H1 (cell line): ENCODE data around the gene ST6GALNAC3. TPM values are rescaled to one million over a fixed set of nuclear protein-coding genes. Genes with fewer than 3 reads are reported as not detected.

ENCODE experiments used
- CHD7 ChIP-seq: fragments of 300-600 bp; sonication (generic); IDR thresholded peaks from 2 replicates; pipeline ENCODE4 v1.7.1; 2012; ENCODE audit warnings: low read length, moderate library complexity, mild to moderate bottlenecking, inconsistent platforms; ENCODE audit not compliant: insufficient replicate concordance
- CTCF ChIP-seq, 3 experiments: IDR thresholded peaks; 1 replicate in 2 of 3; 2 replicates in 1 of 3; pipeline versions ENCODE4 v1.5.1 to v1.6.1; 2011; ENCODE audit warnings: low read length in 3 of 3, mild to moderate bottlenecking in 3 of 3, inconsistent platforms in 2 of 3, low read depth in 1 of 3, moderate library complexity in 1 of 3; ENCODE audit not compliant: insufficient read depth in 1 of 3; ENCODE audit errors: control extremely low read depth in 1 of 3
- KDM4A ChIP-seq: IDR thresholded peaks from one replicate; pipeline ENCODE4 v1.7.1; 2012; ENCODE audit warnings: low read depth, mild to moderate bottlenecking, moderate library complexity, low read length, inconsistent platforms; ENCODE audit not compliant: severe bottlenecking
- USF2 ChIP-seq: IDR thresholded peaks from 2 replicates; pipeline ENCODE4 v1.6.1; 2011; ENCODE audit warnings: low read length, improper control_type of control experiment
- polyA plus RNA-seq, 7 experiments: library from polyadenylated mRNA; depleted of rRNA in 3 of 7; stranded (reverse) in 5 of 7; unstranded in 2 of 7; fragments of >200 nt in 5 of 7; fragments of 200-250 nt in 2 of 7; gene quantifications; 1 replicate in 5 of 7; 2 replicates in 1 of 7; 4 replicates in 1 of 7; pipeline versions ENCODE4 v1.2.1 to v1.2.3, GENCODE V29; 2011 to 2013; ENCODE audit warnings: missing spikeins in 2 of 7, mixed read lengths in 2 of 7
- total RNA-seq: library from RNA; stranded (reverse); fragmentation: NEBNext Ultra II Directional; extraction: Animal tissue kit (Norgen Biotek cat#: 25700); gene quantifications from 2 replicates; pipeline ENCODE4 v1.2.1, GENCODE V29; 2021

Gene ST6GALNAC3
- total and polyA plus RNA-seq, 2 of the 8 experiments (the other 6 are each of a cell fraction or from before 2014, with no cell fraction given), result 4.9 to 19.0 TPM

- no peak for TF ChIP-seq CTCF (IDR thresholded peaks at IDR 0.05; ENCODE audit: control extremely low read depth in 1 of 3, insufficient read depth in 1 of 3, low read depth in 1 of 3, low read length in 3 of 3)
- no peak for TF ChIP-seq CHD7
- no peak for TF ChIP-seq KDM4A
- no peak for TF ChIP-seq USF2
These were observed 487.7 kb downstream of the ST6GALNAC3 start (continued) for GRCh38 chr1:76562292-76562691.
